Activated CD4-positive, alpha-beta T cell treated with anti-CD3 and anti-CD28 coated beads, Interleukin-2, amount 50 U/mL, for 24 hours (primary cell): Measurements from ENCODE around the gene SHC4.
A peak's percentile ranks its signal among the peaks of the same experiment; 100 is the strongest.
"Not testable (repeated sequence)": the region's sequence is repeated elsewhere in the genome, so short reads cannot be mapped to it uniquely, and the experiment has no call there.

ENCODE experiments used
- DNase-seq, 2 donors: peaks; one replicate each; pipeline ENCODE4 v3.0.0-alpha.2; 2020; ENCODE audit warnings: low read depth in 1 of 2, low spot score in 1 of 2

The SHC4 gene

GRCh38 chr15:48854434-48854833 lies 109.3 kb downstream of the SHC4 start:
- DNase-seq, result not testable (repeated sequence)

GRCh38 chr15:48851956-48852355 lies 111.8 kb downstream of the SHC4 start:
- DNase-seq, result no peak

- no peak for DNase-seq
These were observed 113.1 kb downstream of the SHC4 start for GRCh38 chr15:48850648-48851047.

GRCh38 chr15:48845123-48845522 lies 118.6 kb downstream of the SHC4 start:
- DNase-seq, result no peak

GRCh38 chr15:48842501-48842900 lies 121.2 kb downstream of the SHC4 start:
- DNase-seq, result no peak

GRCh38 chr15:48834756-48835155 lies 129.0 kb downstream of the SHC4 start:
- no peak for DNase-seq

- no peak for DNase-seq
These were observed 130.0 kb downstream of the SHC4 start for GRCh38 chr15:48833526-48834239.

- DNase-seq, result no peak
These were observed 131.1 kb downstream of the SHC4 start for GRCh38 chr15:48832648-48833047.

GRCh38 chr15:48828906-48829305 lies 134.8 kb downstream of the SHC4 start:
- DNase-seq, result no peak

- no peak for DNase-seq
These were observed 135.2 kb downstream of the SHC4 start for GRCh38 chr15:48828471-48828870.

GRCh38 chr15:48825075-48825474 lies 138.6 kb downstream of the SHC4 start:
- no peak for DNase-seq

GRCh38 chr15:48823706-48824105 lies 140.0 kb downstream of the SHC4 start:
- DNase-seq, result no peak

GRCh38 chr15:48823237-48823636 lies 140.5 kb downstream of the SHC4 start:
- no peak for DNase-seq

GRCh38 chr15:48814286-48814685 lies 149.4 kb downstream of the SHC4 start:
- no peak for DNase-seq

GRCh38 chr15:48811325-48811958 lies 152.3 kb downstream of the SHC4 start:
- DNase-seq, result no peak

- peak; percentile 91 to 98 for DNase-seq
These were observed 153.1 kb downstream of the SHC4 start, which contains the start of gene CEP152 for GRCh38 chr15:48810414-48811324. Gene CEP152, minus strand, starts transcription at chr15:48811069. Its CDS starts 5,420 bp downstream, at chr15:48805649.

GRCh38 chr15:48806151-48806550 lies 157.6 kb downstream of the SHC4 start:
- no peak for DNase-seq

GRCh38 chr15:48805591-48805990 lies 158.1 kb downstream of the SHC4 start:
- DNase-seq, result no peak

- no peak for DNase-seq
These were observed 159.8 kb downstream of the SHC4 start for GRCh38 chr15:48803877-48804276.

- DNase-seq, result no peak
These were observed 160.9 kb downstream of the SHC4 start for GRCh38 chr15:48802867-48803266.

- DNase-seq, result no peak
These were observed 161.5 kb downstream of the SHC4 start for GRCh38 chr15:48802257-48802656.
